Measurements from ENCODE around the gene DLG2.

DNA sequence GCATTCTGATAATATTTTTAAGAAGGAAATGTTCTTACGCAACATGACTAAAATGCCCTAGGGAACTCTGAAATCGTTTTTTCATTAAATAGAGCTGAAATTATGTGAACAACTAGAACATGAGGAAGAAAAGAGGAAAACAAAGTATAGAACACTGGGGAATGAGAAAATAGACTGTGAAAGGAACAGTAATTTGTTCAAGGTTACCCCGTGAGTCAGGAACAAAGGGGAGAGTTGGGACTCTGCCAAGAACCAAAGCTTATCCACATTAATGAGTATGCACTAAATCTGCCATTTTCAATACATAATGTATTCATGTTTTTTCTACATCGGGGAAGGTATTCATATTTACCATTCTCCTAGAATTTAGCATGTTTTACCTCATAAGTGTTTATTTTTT is 1379.2 kb downstream of the DLG2 start:
- TF ChIP-seq, protein P1, sequence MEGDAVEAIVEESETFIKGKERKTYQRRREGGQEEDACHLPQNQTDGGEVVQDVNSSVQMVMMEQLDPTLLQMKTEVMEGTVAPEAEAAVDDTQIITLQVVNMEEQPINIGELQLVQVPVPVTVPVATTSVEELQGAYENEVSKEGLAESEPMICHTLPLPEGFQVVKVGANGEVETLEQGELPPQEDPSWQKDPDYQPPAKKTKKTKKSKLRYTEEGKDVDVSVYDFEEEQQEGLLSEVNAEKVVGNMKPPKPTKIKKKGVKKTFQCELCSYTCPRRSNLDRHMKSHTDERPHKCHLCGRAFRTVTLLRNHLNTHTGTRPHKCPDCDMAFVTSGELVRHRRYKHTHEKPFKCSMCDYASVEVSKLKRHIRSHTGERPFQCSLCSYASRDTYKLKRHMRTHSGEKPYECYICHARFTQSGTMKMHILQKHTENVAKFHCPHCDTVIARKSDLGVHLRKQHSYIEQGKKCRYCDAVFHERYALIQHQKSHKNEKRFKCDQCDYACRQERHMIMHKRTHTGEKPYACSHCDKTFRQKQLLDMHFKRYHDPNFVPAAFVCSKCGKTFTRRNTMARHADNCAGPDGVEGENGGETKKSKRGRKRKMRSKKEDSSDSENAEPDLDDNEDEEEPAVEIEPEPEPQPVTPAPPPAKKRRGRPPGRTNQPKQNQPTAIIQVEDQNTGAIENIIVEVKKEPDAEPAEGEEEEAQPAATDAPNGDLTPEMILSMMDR (IDR thresholded peaks at IDR 0.05) = no peak
- TF ChIP-seq POLR2A (IDR thresholded peaks at IDR 0.05) = no peak
- TF ChIP-seq EP300 (IDR thresholded peaks at IDR 0.05) = no peak

Measured in ovary (tissue), 3 donors.